GM12801 (cell line): ENCODE measurements around the gene KISS1R.

Source experiments
- TF ChIP-seq, protein P1 (sequence below): IDR thresholded peaks from one replicate; pipeline ENCODE4 v1.5.1; 2011; ENCODE audit warnings: control low read depth; ENCODE audit not compliant: insufficient read length; ENCODE audit errors: extremely low read depth

KISS1R gene

DNA sequence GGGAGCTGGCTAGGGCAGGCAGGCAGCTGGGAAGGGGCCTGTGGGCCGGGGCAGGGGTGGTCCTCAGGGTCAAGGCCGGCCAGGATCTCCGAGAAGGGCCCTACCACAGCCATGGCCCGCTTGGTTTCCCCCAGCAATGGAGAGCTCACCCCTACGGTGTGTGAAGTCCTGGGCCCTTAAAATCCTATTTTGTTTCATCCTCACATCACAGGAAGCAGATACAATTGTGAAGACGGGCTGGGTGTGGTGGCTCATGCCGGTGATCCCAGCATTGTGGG is 15.1 kb upstream of the KISS1R start:
- TF ChIP-seq, protein P1, sequence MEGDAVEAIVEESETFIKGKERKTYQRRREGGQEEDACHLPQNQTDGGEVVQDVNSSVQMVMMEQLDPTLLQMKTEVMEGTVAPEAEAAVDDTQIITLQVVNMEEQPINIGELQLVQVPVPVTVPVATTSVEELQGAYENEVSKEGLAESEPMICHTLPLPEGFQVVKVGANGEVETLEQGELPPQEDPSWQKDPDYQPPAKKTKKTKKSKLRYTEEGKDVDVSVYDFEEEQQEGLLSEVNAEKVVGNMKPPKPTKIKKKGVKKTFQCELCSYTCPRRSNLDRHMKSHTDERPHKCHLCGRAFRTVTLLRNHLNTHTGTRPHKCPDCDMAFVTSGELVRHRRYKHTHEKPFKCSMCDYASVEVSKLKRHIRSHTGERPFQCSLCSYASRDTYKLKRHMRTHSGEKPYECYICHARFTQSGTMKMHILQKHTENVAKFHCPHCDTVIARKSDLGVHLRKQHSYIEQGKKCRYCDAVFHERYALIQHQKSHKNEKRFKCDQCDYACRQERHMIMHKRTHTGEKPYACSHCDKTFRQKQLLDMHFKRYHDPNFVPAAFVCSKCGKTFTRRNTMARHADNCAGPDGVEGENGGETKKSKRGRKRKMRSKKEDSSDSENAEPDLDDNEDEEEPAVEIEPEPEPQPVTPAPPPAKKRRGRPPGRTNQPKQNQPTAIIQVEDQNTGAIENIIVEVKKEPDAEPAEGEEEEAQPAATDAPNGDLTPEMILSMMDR, result no peak

DNA sequence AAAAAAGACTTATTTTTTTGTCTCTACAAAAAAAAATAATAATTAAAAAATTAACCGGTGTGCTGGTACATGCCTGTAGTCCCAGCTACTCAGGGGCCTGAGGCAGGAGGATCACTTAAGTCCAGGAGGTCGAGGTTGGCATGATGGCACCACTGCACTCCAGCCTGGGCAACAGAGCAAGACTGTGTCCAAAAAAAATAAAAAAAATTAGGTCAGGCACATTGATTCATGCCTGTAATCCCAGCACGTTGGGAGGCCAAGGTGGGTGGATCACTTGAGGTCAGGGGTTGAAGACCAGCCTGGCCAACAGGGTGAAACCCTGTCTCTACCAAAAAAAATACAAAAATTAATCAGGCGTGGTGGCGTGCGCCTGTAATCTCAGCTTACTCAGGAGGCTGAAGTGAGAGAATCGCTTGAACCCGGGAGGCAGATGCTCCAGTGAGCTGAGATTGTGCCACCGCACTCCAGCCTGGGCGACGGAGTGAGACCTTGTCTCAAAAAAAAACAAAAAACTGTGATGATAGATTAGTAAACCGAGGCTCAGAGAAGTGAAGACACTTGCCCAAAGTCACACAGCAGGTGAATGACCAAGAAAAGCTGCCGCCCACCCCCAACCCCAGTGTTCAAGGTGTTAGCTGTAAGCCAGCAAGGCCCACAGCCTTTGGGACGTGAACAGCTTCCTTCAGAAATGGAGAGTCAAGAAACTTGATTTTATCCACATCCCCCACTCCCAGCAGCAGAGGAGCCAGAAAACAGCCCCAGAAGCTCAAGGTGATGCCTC is 14.5 kb upstream of the KISS1R start:
- TF ChIP-seq, protein P1, result no peak

DNA sequence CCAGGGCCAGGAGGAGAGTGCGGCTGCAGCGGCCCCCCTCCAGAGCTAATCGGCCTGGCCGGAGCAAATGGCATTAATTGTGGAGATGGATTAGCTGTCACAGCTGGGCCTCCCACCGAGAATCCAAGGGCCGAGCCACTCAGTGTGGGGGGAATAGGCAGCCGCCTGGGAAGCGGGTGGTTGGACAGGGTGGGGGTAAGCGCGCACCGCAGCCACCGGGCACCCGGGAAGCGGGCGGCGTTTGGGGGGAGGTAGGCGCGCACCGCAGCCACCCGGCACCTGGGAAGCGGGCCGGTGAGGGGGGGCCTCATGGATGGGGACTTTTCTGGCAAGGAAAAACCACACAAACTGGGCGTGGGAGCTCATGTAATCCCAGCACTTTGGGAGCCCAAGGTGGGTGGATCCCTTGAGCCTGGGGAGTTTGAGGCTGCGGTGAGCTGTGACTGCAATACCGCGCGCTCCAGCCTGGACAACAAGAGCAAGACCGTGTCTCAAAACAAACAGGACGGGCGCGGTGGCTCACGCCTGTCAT is 13.8 kb upstream of the KISS1R start:
- TF ChIP-seq, protein P1, result no peak

DNA sequence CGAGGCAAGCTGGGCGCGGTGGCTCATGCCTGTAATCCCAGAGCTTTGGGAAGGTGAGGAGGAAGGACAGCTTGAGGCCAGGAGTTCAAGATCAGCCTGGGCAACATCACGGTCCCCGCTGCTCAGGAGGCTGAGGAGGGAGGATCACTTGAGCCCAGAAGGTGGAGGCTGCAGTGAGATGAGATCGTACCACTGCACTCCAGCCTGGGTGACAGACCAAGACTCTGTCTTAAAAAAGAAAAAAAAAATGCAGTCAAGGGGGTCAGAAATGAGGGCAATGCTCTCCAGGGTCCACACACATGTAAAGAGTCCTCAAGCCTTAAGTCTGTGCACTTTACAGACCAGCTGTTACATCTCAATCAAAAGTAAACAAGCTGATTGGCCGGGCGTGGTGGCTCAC is 12.6 kb upstream of the KISS1R start:
- TF ChIP-seq, protein P1, result no peak

DNA sequence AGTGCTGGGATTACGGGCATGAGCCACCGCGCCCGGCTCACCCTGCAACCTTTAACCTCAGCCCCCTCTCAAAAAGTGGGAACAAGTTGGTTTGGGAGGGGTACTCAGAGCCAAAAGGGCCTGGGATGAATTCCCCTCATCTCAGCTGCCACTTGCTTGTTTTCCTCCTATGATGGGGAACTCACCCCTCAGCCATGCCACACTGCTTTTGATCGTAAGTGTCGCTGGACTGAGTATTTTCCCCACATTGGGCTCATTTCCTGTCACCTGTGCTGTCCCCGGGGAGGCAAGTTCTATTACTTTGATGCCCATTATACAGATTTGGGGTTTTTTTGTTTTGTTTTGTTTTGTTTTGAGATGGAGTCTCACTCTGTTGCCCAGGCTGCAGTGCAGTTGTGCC is 10.7 kb upstream of the KISS1R start:
- TF ChIP-seq, protein P1, result no peak

DNA sequence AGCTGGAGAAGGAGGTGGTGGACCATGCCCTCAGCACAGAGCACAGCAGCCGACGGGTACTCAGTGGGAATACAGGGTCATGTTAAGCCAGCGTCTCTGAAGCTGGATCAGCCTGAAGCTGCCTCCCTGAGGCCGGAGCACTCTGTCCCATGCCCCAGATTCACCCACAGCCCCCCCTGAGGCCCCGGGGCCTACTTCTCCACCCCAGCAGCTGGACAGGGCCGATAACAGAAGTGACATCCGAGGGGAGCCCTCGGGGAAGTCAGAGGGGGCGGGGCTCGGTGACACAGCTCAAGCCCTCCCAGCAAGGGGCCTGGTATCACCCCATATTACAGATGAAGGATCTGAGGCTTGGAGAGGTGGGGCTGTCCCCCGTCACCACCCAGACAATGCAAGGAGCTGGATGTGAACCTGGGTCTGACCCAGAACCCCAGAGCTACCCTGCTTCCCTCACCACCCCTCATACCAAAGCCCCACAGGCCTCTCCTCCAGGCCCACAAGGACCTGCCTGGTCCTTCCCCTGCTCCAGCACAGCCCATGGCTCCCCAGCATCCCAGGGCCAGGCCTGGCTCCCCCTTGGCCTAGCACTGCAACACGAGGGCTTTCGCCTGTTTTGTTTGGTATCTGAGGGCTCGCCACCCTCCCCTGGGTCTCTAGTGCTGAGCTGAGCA is 9.8 kb upstream of the KISS1R start:
- TF ChIP-seq, protein P1, result no peak

DNA sequence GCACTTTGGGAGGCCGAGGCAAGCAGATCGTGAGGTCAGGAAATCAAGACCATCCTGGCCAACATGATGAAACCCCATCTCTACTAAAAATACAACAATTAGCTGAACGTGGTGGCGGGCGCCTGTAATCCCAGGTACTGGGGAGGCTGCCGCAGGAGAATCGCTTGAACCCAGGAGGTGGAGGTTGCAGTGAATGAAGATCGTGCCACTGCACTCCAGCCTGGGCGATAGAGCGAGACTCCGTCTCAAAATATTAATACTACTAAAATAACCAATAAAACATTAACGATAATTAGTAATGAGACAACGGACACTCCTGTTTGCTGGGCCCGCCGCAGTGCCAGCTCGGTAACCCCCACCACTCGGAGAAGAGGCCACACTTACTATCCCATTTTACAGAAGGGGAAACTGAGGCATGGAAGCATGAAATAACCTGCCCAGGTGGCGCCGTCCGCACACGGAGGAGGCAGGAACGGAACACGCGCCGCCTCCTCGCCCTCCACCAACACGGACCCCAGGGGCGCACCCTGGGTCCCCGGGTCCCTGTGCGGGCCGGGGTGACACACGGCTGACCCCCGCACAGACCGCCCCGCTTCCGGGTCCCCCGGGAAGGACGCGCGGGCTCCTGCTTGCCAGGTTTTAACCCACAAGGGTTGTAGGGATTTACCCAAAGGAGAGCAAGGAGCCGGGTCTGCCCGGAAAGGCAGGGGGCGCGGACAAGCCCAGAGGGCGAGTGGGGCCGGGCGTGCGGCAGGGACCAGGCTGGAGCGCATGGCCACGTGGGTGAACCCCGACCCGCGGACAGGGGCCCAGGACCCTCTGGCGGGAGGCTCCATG is 5.7 kb upstream of the KISS1R start:
- TF ChIP-seq, protein P1, result no peak
